ENCODE measurements around the gene ADPRHL1.

The ADPRHL1 gene

GRCh38 chr13:113350938-113351335 lies 102.4 kb downstream of the ADPRHL1 start:
- Histone ChIP-seq H3K4me3 (no peak overlapping the region), H3K9ac (ENCODE audit: insufficient read length) (no peak overlapping the region), H3K36me3 (ENCODE audit: insufficient read depth, low read length) (no peaks in the 10 kb centered on the region), H3K27ac (no peak overlapping the region), H3K9me3 (ENCODE audit: low read depth, low read length) (no peaks in the 10 kb centered on the region)
- no peak for TF ChIP-seq POLR2AphosphoS5 (IDR thresholded peaks at IDR 0.05; ENCODE audit: borderline replicate concordance, low read depth, low read length)
- TF ChIP-seq FOXP2 (optimal IDR thresholded peaks at IDR 0.05; ENCODE audit: control extremely low read depth, extremely low read length, insufficient read depth), result no peak
- TF ChIP-seq EZH2 (IDR thresholded peaks at IDR 0.05), result no peak
- no peak for DNase-seq (ENCODE audit: low read depth, low spot score)

GRCh38 chr13:113350065-113350937 lies 103.0 kb downstream of the ADPRHL1 start:
- H3K9ac ChIP-seq (ENCODE audit: insufficient read length), result no peak overlapping the region
- H3K27ac ChIP-seq, result no peak overlapping the region
- no peak overlapping the region for H3K4me3 ChIP-seq
- no peak for DNase-seq (ENCODE audit: low read depth, low spot score)
- H3K9me3 ChIP-seq (ENCODE audit: low read depth, low read length), result no peaks in the 10 kb centered on the region
- TF ChIP-seq EZH2 (IDR thresholded peaks at IDR 0.05), result no peak
- no peak for TF ChIP-seq FOXP2 (optimal IDR thresholded peaks at IDR 0.05; ENCODE audit: control extremely low read depth, extremely low read length, insufficient read depth)
- TF ChIP-seq POLR2AphosphoS5 (IDR thresholded peaks at IDR 0.05; ENCODE audit: borderline replicate concordance, low read depth, low read length), result no peak
- no peaks in the 10 kb centered on the region for H3K36me3 ChIP-seq (ENCODE audit: insufficient read depth, low read length)

All from SK-N-MC (cell line).